Right lobe of liver (tissue), 4 donors: ENCODE data around the gene PCED1B.

Experiments used
- CTCF ChIP-seq, 4 donors: fragments of 200-600 bp in 3 of 4; fragments of 450-650 bp in 1 of 4; IDR thresholded peaks; one replicate each; pipeline versions ENCODE4 v1.5.1 to v1.8.0; 2016 to 2022; ENCODE audit warnings: antibody characterized with exemption in 4 of 4, mild to moderate bottlenecking in 2 of 4
- POLR2A ChIP-seq: fragments of 450-650 bp; IDR thresholded peaks from one replicate; pipeline ENCODE4 v1.6.1; 2017; ENCODE audit warnings: antibody characterized with exemption, mild to moderate bottlenecking
- donor health status: DM: no; HTN: no; CAD: no.
- donor health status: DM: no; HTN: no; CAD: no.
- donor health status: DM: no; HTN: yes; CAD: no.

- TF ChIP-seq POLR2A (no peak), CTCF (IDR thresholded peaks at IDR 0.05) (no peak)
These were observed 201.3 kb downstream of the PCED1B start for GRCh38 chr12:47280543-47281300.
